ENCODE data around the gene THUMPD3.

The THUMPD3 gene

GRCh38 chr3:9414826-9415225 is 52.0 kb downstream of the THUMPD3 start:
- TF ChIP-seq TCF4 (CRISPR knock-in tag; IDR thresholded peaks at IDR 0.05; ENCODE audit: borderline replicate concordance) (no peak), ARNTL (CRISPR knock-in tag; IDR thresholded peaks at IDR 0.05; ENCODE audit: borderline replicate concordance, low read depth) (no peak), ESRRG (CRISPR knock-in tag; IDR thresholded peaks at IDR 0.05) (no peak), GLIS3 (CRISPR knock-in tag; IDR thresholded peaks at IDR 0.05) (no peak), POU6F1 (CRISPR knock-in tag; IDR thresholded peaks at IDR 0.05; ENCODE audit: borderline replicate concordance, low read depth) (no peak), ZFP30 (CRISPR knock-in tag; IDR thresholded peaks at IDR 0.05) (no peak), SNAI2 (CRISPR knock-in tag; IDR thresholded peaks at IDR 0.05) (no peak), ISL1 (CRISPR knock-in tag; IDR thresholded peaks at IDR 0.05) (no peak)
- TF ChIP-seq, protein P1, sequence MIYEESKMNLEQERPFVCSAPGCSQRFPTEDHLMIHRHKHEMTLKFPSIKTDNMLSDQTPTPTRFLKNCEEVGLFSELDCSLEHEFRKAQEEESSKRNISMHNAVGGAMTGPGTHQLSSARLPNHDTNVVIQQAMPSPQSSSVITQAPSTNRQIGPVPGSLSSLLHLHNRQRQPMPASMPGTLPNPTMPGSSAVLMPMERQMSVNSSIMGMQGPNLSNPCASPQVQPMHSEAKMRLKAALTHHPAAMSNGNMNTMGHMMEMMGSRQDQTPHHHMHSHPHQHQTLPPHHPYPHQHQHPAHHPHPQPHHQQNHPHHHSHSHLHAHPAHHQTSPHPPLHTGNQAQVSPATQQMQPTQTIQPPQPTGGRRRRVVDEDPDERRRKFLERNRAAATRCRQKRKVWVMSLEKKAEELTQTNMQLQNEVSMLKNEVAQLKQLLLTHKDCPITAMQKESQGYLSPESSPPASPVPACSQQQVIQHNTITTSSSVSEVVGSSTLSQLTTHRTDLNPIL (CRISPR knock-in tag; IDR thresholded peaks at IDR 0.05; ENCODE audit: low read depth): no peak
- no peak for ATAC-seq

GRCh38 chr3:9415485-9416138 is 52.8 kb downstream of the THUMPD3 start:
- no peak for TF ChIP-seq ZFP3 (CRISPR knock-in tag; IDR thresholded peaks at IDR 0.05)
- no peak for TF ChIP-seq CSDC2 (CRISPR knock-in tag; IDR thresholded peaks at IDR 0.05)
- no peak for TF ChIP-seq POU6F1 (CRISPR knock-in tag; IDR thresholded peaks at IDR 0.05; ENCODE audit: borderline replicate concordance, low read depth)
- TF ChIP-seq TCF4 (CRISPR knock-in tag; IDR thresholded peaks at IDR 0.05; ENCODE audit: borderline replicate concordance): no peak
- no peak for TF ChIP-seq RARB (CRISPR knock-in tag; IDR thresholded peaks at IDR 0.05)
- TF ChIP-seq PATZ1 (CRISPR knock-in tag; IDR thresholded peaks at IDR 0.05; ENCODE audit: borderline replicate concordance): no peak
- TF ChIP-seq ARNTL (CRISPR knock-in tag; IDR thresholded peaks at IDR 0.05; ENCODE audit: borderline replicate concordance, low read depth): no peak
- TF ChIP-seq ZC3H10 (CRISPR knock-in tag; IDR thresholded peaks at IDR 0.05): no peak
- no peak for TF ChIP-seq ZNF70 (CRISPR knock-in tag; IDR thresholded peaks at IDR 0.05)
- TF ChIP-seq BACH2 (CRISPR knock-in tag; IDR thresholded peaks at IDR 0.05; ENCODE audit: borderline replicate concordance): no peak
- TF ChIP-seq ZNF8 (CRISPR knock-in tag; IDR thresholded peaks at IDR 0.05): no peak
- no peak for TF ChIP-seq TOX (CRISPR knock-in tag; IDR thresholded peaks at IDR 0.05; ENCODE audit: borderline replicate concordance)
- TF ChIP-seq ISL1 (CRISPR knock-in tag; IDR thresholded peaks at IDR 0.05): no peak
- TF ChIP-seq SNAI2 (CRISPR knock-in tag; IDR thresholded peaks at IDR 0.05): no peak
- TF ChIP-seq, protein P1 (CRISPR knock-in tag; IDR thresholded peaks at IDR 0.05; ENCODE audit: low read depth): no peak
- ATAC-seq: no peak

DNA sequence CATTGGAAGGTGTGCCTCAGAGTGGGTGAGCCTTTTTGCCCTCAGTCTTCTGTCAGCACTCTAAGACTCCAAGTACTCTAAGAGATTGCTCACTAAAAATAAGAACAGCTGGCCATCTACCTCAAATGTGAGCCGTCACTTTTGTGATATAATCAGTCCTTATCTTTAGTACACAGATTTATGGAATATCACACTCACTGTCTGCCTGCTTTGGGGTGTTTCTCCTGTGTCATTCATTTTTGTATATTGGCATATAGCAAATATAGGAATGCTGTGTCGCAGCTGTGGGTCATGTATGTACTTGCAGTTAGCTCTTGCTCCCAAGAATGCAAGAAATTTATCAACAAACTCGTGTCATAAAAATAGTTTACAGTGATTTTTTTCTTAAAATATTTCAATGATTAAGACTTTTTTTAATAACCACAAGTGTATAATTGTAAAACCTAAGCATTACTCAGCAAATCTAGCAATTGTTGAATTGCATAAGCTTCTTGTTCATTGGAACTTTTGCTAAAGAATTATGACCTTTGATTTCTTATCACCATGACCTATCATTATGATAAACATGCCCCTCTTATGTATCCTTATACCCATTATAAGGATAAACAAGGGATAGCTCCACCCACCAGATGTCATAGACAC is 53.4 kb downstream of the THUMPD3 start:
- no peak for ATAC-seq
- TF ChIP-seq OSR1 (CRISPR knock-in tag; IDR thresholded peaks at IDR 0.05) (no peak), ZC3H10 (CRISPR knock-in tag; IDR thresholded peaks at IDR 0.05) (no peak), ZFP30 (CRISPR knock-in tag; IDR thresholded peaks at IDR 0.05) (no peak), PATZ1 (CRISPR knock-in tag; IDR thresholded peaks at IDR 0.05; ENCODE audit: borderline replicate concordance) (no peak), ZNF565 (CRISPR knock-in tag; conservative IDR thresholded peaks at IDR 0.05; ENCODE audit: low read depth) (no peak), TSHZ2 (CRISPR knock-in tag; IDR thresholded peaks at IDR 0.05) (no peak), GLIS3 (CRISPR knock-in tag; IDR thresholded peaks at IDR 0.05) (no peak)
- TF ChIP-seq, protein P1 (CRISPR knock-in tag; IDR thresholded peaks at IDR 0.05; ENCODE audit: low read depth): no peak
